GM12864 (cell line): Measurements from ENCODE around the gene REL.
"Not testable (repeated sequence)": the region's sequence is repeated elsewhere in the genome, so short reads cannot be mapped to it uniquely, and the experiment has no call there.

Experiments
- DNase-seq: peaks from one replicate; pipeline ENCODE4 v3.0.0-alpha.2; 2011; ENCODE audit warnings: low read depth
- H3K4me3 ChIP-seq: 2 replicates; pipeline ENCODE4 v1.5.1; 2011; ENCODE audit warnings: mild to moderate bottlenecking, low read depth, low read length, control low read depth
- TF ChIP-seq, protein P1 (sequence below): IDR thresholded peaks from 2 replicates; pipeline ENCODE4 v1.5.1; 2011; ENCODE audit warnings: low read depth, mild to moderate bottlenecking, moderate library complexity, low read length, control low read depth, inconsistent platforms; ENCODE audit errors: missing control alignments

REL gene

DNA sequence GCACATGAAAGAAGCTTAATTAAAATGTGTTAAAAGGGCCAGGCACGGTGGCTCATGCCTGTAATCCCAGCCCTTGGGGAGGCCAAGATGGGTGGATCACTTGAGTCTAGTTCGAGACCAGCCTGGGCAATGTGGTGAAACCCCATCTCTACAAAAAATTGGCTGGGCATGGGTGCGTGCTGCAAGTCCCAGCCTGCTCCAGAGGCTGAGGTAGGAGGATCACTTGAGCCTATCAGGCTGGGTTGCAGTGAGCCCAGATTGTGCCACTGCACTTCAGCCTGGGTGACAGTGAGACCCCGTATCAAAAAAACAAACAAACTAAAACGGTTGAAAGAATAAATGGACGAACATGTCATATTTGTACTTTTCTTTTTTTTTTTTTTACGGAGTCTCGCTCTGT is 26.0 kb downstream of the REL start:
- DNase-seq = no peak
- TF ChIP-seq, protein P1, sequence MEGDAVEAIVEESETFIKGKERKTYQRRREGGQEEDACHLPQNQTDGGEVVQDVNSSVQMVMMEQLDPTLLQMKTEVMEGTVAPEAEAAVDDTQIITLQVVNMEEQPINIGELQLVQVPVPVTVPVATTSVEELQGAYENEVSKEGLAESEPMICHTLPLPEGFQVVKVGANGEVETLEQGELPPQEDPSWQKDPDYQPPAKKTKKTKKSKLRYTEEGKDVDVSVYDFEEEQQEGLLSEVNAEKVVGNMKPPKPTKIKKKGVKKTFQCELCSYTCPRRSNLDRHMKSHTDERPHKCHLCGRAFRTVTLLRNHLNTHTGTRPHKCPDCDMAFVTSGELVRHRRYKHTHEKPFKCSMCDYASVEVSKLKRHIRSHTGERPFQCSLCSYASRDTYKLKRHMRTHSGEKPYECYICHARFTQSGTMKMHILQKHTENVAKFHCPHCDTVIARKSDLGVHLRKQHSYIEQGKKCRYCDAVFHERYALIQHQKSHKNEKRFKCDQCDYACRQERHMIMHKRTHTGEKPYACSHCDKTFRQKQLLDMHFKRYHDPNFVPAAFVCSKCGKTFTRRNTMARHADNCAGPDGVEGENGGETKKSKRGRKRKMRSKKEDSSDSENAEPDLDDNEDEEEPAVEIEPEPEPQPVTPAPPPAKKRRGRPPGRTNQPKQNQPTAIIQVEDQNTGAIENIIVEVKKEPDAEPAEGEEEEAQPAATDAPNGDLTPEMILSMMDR = no peak
- H3K4me3 ChIP-seq = no peak overlapping the region

DNA sequence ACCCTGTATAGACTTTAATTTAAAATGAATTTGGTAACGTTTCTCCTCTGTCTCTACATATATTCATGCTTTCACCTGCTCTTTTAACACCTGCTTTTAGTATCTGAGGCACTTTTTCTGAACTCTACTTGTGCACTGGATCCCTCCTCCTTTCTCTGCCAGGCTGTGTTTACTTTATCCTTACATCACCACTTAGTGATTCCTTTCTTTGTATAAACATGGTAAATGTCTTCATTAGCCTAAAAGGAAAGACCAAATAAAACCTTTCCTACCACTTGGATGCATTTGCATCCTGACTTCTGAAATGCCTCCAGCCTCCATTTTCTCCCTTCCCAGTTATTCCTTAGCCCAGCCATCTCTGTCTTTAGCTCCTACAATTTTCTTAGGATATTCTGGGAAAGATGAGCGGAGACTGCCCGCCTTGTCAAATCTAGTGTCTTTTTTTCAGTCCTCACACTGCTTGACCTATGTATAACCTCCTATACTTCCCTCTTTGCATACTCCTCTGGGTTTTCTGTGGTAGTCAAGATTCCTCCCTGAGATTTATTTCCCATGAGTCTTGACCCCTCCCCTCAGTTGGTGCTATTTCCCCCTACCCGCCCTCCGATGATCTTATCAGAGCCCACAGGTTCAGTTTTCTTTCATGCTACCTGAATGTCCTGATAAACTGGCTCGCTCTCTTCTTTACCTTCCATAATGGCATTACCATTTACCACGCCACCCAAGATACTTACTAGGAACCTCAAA is 44.8 kb downstream of the REL start:
- TF ChIP-seq, protein P1 = no peak
- no peak for DNase-seq
- no peak overlapping the region for H3K4me3 ChIP-seq

DNA sequence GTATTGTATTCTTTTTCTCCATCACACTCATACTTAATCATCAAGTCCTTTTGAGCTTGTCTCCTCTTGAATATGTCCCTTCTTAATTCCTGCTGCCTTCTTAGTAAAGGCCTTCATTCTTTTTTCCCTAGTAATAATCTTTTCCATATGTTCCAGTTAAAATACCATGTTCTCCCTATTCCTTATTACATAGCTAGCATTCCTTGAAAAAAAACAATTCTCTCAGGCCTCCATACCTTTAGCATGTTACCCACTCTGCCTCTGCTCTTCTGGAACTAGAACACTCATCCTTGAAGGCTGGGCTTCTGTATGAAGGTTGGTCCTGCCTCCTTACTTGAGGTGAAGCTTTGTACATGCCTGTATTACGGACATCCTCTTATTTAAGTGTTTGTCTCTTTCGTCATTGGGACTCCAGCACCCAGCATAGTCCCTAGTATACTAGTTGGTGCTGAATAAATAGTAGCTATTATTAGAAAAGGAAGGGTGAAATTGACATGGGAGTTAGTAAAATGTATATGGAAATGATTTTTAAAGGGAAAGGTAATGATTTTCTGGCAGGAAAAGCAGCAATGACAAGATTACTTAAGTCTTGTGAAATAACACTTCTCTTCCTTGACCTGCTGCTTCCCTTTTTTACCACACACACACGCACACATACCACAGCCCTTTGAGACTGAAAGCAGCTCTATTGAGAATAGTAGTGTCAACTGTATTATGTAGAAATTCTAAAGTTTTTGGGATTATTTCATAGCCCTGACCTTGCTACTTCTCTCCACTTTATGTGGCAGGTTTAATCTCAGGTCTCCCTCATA is 45.6 kb downstream of the REL start:
- TF ChIP-seq, protein P1 = no peak
- H3K4me3 ChIP-seq = no peak overlapping the region
- no peak for DNase-seq

DNA sequence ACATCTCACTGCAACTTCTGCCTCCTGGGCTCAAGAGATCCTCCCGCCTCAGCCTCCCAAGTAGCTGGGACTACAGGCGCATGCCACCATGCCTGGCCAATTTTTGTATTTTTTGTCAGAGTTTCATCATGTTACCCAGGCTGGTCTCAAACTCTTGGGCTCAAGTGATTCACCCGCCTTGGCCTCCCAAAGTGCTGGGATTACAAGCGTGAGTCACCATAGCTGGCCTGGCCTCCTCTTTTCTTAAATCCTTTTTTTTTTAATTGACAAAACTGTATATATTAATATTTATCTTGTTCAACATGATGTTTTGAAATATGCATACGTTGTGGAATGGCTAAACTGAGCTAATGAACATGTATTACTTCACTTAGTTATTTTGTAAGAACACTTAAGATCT is 50.7 kb downstream of the REL start:
- DNase-seq, H3K4me3 ChIP-seq: not testable (repeated sequence)

DNA sequence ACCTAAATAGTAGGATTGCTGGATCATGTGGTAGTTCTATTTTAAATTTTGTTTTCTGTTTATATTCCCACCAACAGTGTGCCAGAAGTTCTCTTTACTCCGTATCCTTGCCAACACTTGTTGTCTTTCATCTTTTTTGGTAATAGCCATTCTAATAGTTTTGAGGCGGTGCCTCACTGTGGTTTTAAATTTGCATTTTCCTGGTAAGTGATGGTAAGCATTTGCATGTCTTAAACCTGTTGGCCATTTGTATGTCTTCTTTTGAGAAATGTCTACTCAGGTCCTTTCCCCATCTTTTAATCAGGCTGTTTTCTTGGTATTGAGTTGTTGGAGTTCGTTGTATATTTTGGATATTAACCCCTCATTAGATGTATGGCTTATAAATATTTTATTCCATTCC is 51.6 kb downstream of the REL start:
- TF ChIP-seq, protein P1 = no peak
- no peak for DNase-seq
- H3K4me3 ChIP-seq = no peak overlapping the region

DNA sequence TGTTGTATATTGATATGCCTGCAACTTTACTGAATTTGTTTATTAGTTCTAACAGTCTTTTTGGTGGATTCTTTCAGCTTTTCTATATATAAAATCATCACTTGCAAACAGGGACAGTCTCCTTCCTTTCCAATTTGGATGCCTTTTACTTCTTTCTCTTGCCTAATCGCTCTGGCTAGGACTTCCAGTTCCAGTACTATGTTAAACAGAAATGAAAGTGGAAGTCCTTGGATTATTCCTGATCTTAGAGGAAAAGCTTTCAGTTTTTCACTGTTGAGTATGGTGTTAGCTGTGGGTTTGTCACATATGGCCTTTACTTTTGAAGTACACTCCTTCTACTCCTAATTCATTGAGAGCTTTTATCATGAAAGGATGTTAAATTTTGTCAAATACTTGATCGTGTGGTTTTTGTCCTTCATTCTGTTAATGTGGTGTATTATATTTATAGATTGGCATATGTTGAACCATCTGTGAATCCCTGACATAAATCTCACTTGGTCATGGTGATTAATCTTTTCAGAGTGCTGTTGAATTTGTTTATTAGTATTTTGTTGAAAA is 52.9 kb downstream of the REL start:
- DNase-seq = no peak
- TF ChIP-seq, protein P1 = no peak
- no peak overlapping the region for H3K4me3 ChIP-seq

DNA sequence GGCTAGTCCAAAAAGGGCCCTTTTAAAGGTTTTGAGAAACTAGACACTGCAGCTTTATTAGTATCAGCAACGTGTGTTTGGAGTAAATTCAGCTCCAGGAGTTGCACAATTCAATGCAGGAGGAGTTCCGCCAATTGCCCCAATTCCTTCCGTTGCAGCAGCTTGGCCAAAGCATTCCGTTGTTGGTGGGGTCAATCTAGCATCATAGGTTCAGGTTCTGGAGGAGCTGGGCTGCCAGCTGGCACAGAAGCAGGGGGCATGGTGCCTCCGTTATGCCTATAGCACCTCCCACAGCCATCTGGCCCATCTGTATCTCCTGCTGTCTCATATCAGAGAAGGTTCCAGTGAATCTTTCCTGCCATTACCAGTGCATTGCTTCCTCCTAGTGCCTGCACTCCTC is 55.4 kb downstream of the REL start:
- TF ChIP-seq, protein P1 = no peak
- no peak for DNase-seq
- no peak overlapping the region for H3K4me3 ChIP-seq
